Mammary epithelial cell (primary cell): Measurements from ENCODE around the gene RNF141.

Experiments
- CTCF ChIP-seq, 2 donors: IDR thresholded peaks in 1 of 2; conservative IDR thresholded peaks in 1 of 2; 2 replicates each; pipeline ENCODE4 v1.5.1; 2011 to 2012; ENCODE audit warnings: inconsistent platforms in 2 of 2, low read length in 2 of 2, mild to moderate bottlenecking in 2 of 2, control low read depth in 1 of 2, low read depth in 1 of 2; ENCODE audit not compliant: insufficient read depth in 1 of 2; ENCODE audit errors: extremely low read depth in 1 of 2
- EZH2 ChIP-seq: IDR thresholded peaks from 2 replicates; pipeline ENCODE4 v1.6.1; 2012; ENCODE audit warnings: low read length, inconsistent platforms, borderline replicate concordance

- TF ChIP-seq CTCF (conservative IDR thresholded peaks at IDR 0.05 in 1 of 2, IDR thresholded peaks at IDR 0.05 in 1 of 2; ENCODE audit: extremely low read depth in 1 of 2, insufficient read depth in 1 of 2, low read depth in 1 of 2, low read length in 2 of 2) (no peak), EZH2 (no peak)
These were observed 17.3 kb upstream of the RNF141 start for GRCh38 chr11:10558288-10558687.
